Peyer's patch (tissue), 4 donors: ENCODE results near the gene CSTF2.

Source experiments
- CTCF ChIP-seq, 6 experiments: fragments of 450-650 bp in 4 of 6; fragments of 200-600 bp in 2 of 6; sonication (generic) in 1 of 6; IDR thresholded peaks; one replicate each; pipeline ENCODE4 v1.5.1; 2017 to 2019; ENCODE audit warnings: antibody characterized with exemption in 6 of 6, mild to moderate bottlenecking in 3 of 6, moderate library complexity in 1 of 6
- POLR2A ChIP-seq, 2 donors: fragments of 450-650 bp; IDR thresholded peaks; one replicate each; pipeline ENCODE4 v1.5.1; 2017; ENCODE audit warnings: antibody characterized with exemption in 2 of 2, mild to moderate bottlenecking in 2 of 2, moderate library complexity in 2 of 2

GRCh38 chrX:100829730-100830129 is 9.5 kb downstream of the CSTF2 start:
- no peak for TF ChIP-seq CTCF (IDR thresholded peaks at IDR 0.05)
- TF ChIP-seq POLR2A (IDR thresholded peaks at IDR 0.05): no peak
